ENCODE results near the gene CCT8L2.
"Not testable (repeated sequence)": the region's sequence is repeated elsewhere in the genome, so short reads cannot be mapped to it uniquely, and the experiment has no call there.

CCT8L2 gene

GRCh38 chr22:16562711-16563554 is 29.7 kb downstream of the CCT8L2 start:
- TF ChIP-seq CTCF (IDR thresholded peaks at IDR 0.05; ENCODE audit: extremely low read depth, missing control alignments) = no peak
- no peak for DNase-seq (ENCODE audit: low spot score)

- not testable (repeated sequence) for DNase-seq (ENCODE audit: low spot score)
These were observed 31.4 kb downstream of the CCT8L2 start for GRCh38 chr22:16561093-16561658.

GRCh38 chr22:16560651-16561050 is 32.0 kb downstream of the CCT8L2 start:
- not testable (repeated sequence) for DNase-seq (ENCODE audit: low spot score)

- not testable (repeated sequence) for DNase-seq (ENCODE audit: low spot score)
These were observed 32.6 kb downstream of the CCT8L2 start for GRCh38 chr22:16559996-16560395.

- no peak for TF ChIP-seq CTCF (IDR thresholded peaks at IDR 0.05; ENCODE audit: extremely low read depth, missing control alignments)
- DNase-seq (ENCODE audit: low spot score) = no peak
These were observed 33.3 kb downstream of the CCT8L2 start for GRCh38 chr22:16559056-16559955.

GRCh38 chr22:16558376-16558945 is 34.1 kb downstream of the CCT8L2 start:
- not testable (repeated sequence) for DNase-seq (ENCODE audit: low spot score)

- not testable (repeated sequence) for DNase-seq (ENCODE audit: low spot score)
These were observed 35.1 kb downstream of the CCT8L2 start for GRCh38 chr22:16557511-16557910.

GRCh38 chr22:16555077-16555994 is 37.3 kb downstream of the CCT8L2 start:
- DNase-seq (ENCODE audit: low spot score) = not testable (repeated sequence)

GRCh38 chr22:16543310-16543709 is 49.3 kb downstream of the CCT8L2 start:
- DNase-seq (ENCODE audit: low spot score) = not testable (repeated sequence)
